Colonic mucosa (tissue), 4 donors: ENCODE measurements around the gene DENND5B. TPM values are rescaled to one million over a fixed set of nuclear protein-coding genes. Genes with fewer than 3 reads are reported as not detected.

Experiments
- DNase-seq: peaks from one replicate; pipeline ENCODE4 v3.0.0-alpha.2; 2020
- H3K27ac ChIP-seq: fragments of 200-600 bp; one replicate; pipeline ENCODE4 v1.8.0; 2021
- H3K27me3 ChIP-seq: fragments of 200-600 bp; one replicate; pipeline ENCODE4 v1.8.0; 2021
- H3K36me3 ChIP-seq: fragments of 200-600 bp; one replicate; pipeline ENCODE4 v1.8.0; 2021
- H3K4me1 ChIP-seq: fragments of 200-600 bp; one replicate; pipeline ENCODE4 v1.8.0; 2021; ENCODE audit warnings: mild to moderate bottlenecking
- H3K4me3 ChIP-seq: fragments of 200-600 bp; one replicate; pipeline ENCODE4 v1.8.0; 2021
- H3K9ac ChIP-seq, 2 donors: one replicate each; pipeline ENCODE4 v1.7.0; 2013; ENCODE audit warnings: control low read depth in 2 of 2, low read depth in 2 of 2, low read length in 2 of 2
- H3K9me3 ChIP-seq: fragments of 200-600 bp; one replicate; pipeline ENCODE4 v1.8.0; 2021
- CTCF ChIP-seq: fragments of 200-600 bp; IDR thresholded peaks from one replicate; pipeline ENCODE4 v1.8.0; 2022; ENCODE audit warnings: antibody characterized with exemption, mild to moderate bottlenecking
- intact Hi-C: fragments of 100-400 bp; cut with DNase I; formaldehyde crosslinking; loops from one replicate; pipeline ENCODE4 v1.14.1; 2022
- total RNA-seq, 2 donors: library from RNA; stranded (reverse); fragmentation: NEBNext Ultra II Directional in 1 of 2; extraction: Animal tissue kit (Norgen Biotek cat#: 25700) in 1 of 2; gene quantifications; one replicate each; pipeline ENCODE4 v1.2.1, GENCODE V29; 2021
- donor health status: healthy.
- donor health status: DM: no; HTN: no; CAD: no.
- donor health status: DM: no; HTN: no; CAD: no.

Gene DENND5B
- total RNA-seq, 2 donors from 2014 or later: 3.9 to 11.8 TPM

GRCh38 chr12:31516702-31517101, 74.2 kb downstream of the DENND5B start:
- H3K27ac ChIP-seq: no peak overlapping the region
- no peaks in the 10 kb centered on the region for H3K9me3 ChIP-seq
- no peaks in the 10 kb centered on the region for H3K36me3 ChIP-seq
- intact Hi-C loops: no loop called here
- H3K27me3 ChIP-seq: no peaks in the 10 kb centered on the region
- no peak overlapping the region for H3K4me3 ChIP-seq
- peaks cover under 1% of the 10 kb centered on the region for H3K4me1 ChIP-seq
- no peak for TF ChIP-seq CTCF
- no peak overlapping the region for H3K9ac ChIP-seq
- DNase-seq: no peak

- Histone ChIP-seq H3K27ac (no peak overlapping the region), H3K9ac (no peak overlapping the region), H3K4me1 (no peaks in the 10 kb centered on the region), H3K36me3 (no peaks in the 10 kb centered on the region), H3K4me3 (no peak overlapping the region), H3K9me3 (no peaks in the 10 kb centered on the region), H3K27me3 (no peaks in the 10 kb centered on the region)
- no peak for DNase-seq
- TF ChIP-seq CTCF: no peak
- intact Hi-C loops: no loop called here
Measured at GRCh38 chr12:31514912-31515311, 76.0 kb downstream of the DENND5B start.

GRCh38 chr12:31510034-31510433, 80.9 kb downstream of the DENND5B start:
- H3K9me3 ChIP-seq: no peaks in the 10 kb centered on the region
- H3K9ac ChIP-seq: no peak overlapping the region
- no peak overlapping the region for H3K4me3 ChIP-seq
- no peaks in the 10 kb centered on the region for H3K27me3 ChIP-seq
- no peak for DNase-seq
- no peaks in the 10 kb centered on the region for H3K4me1 ChIP-seq
- no peaks in the 10 kb centered on the region for H3K36me3 ChIP-seq
- intact Hi-C loops: no loop called here
- no peak for TF ChIP-seq CTCF
- H3K27ac ChIP-seq: no peak overlapping the region

GRCh38 chr12:31508436-31509150, 82.3 kb downstream of the DENND5B start:
- H3K9ac ChIP-seq: no peak overlapping the region
- intact Hi-C loops: no loop called here
- DNase-seq: no peak
- H3K4me1 ChIP-seq: no peaks in the 10 kb centered on the region
- H3K27ac ChIP-seq: no peak overlapping the region
- H3K36me3 ChIP-seq: no peaks in the 10 kb centered on the region
- H3K9me3 ChIP-seq: no peaks in the 10 kb centered on the region
- H3K4me3 ChIP-seq: no peak overlapping the region
- no peaks in the 10 kb centered on the region for H3K27me3 ChIP-seq
- no peak for TF ChIP-seq CTCF

- DNase-seq: no peak
- H3K27me3 ChIP-seq: no peaks in the 10 kb centered on the region
- H3K36me3 ChIP-seq: no peaks in the 10 kb centered on the region
- intact Hi-C loops: no loop called here
- H3K9me3 ChIP-seq: no peaks in the 10 kb centered on the region
- TF ChIP-seq CTCF: no peak
- H3K4me3 ChIP-seq: no peak overlapping the region
- H3K27ac ChIP-seq: no peak overlapping the region
- H3K9ac ChIP-seq: no peak overlapping the region
- H3K4me1 ChIP-seq: no peaks in the 10 kb centered on the region
Measured at GRCh38 chr12:31507966-31508365, 83.0 kb downstream of the DENND5B start.
